BE2C (cell line): ENCODE results near the gene HUNK.

Source experiments
- DNase-seq: peaks from one replicate; pipeline ENCODE4 v3.0.0-alpha.2; 2020
- H3K27me3 ChIP-seq: fragments of 250-450 bp; sonication (Bioruptor Pico); 2 replicates; pipeline ENCODE4 v1.5.1; 2020; ENCODE audit warnings: mild to moderate bottlenecking
- H3K36me3 ChIP-seq: fragments of 250-450 bp; sonication (Bioruptor Pico); 2 replicates; pipeline ENCODE4 v1.5.1; 2020; ENCODE audit warnings: mild to moderate bottlenecking
- H3K4me1 ChIP-seq: fragments of 250-450 bp; sonication (Bioruptor Pico); 2 replicates; pipeline ENCODE4 v1.5.1; 2020
- H3K4me3 ChIP-seq: 2 replicates; pipeline ENCODE4 v1.5.1; 2011; ENCODE audit warnings: low read depth, low read length
- H3K9me3 ChIP-seq: fragments of 250-450 bp; sonication (Bioruptor Pico); 2 replicates; pipeline ENCODE4 v1.5.1; 2020
- CTCF ChIP-seq: IDR thresholded peaks from 2 replicates; pipeline ENCODE4 v1.5.1; 2012; ENCODE audit warnings: mild to moderate bottlenecking, low read depth, low read length

Gene HUNK

GRCh38 chr21:31887391-31887841, 14.6 kb downstream of the HUNK start:
- H3K4me1 ChIP-seq = peaks cover 8% of the 10 kb centered on the region
- H3K27me3 ChIP-seq = no peaks in the 10 kb centered on the region
- DNase-seq = no peak
- no peak overlapping the region for H3K4me3 ChIP-seq
- no peaks in the 10 kb centered on the region; the same call in 1 of the 2 replicates for H3K9me3 ChIP-seq
- H3K36me3 ChIP-seq = no peaks in the 10 kb centered on the region
- TF ChIP-seq CTCF = no peak

DNA sequence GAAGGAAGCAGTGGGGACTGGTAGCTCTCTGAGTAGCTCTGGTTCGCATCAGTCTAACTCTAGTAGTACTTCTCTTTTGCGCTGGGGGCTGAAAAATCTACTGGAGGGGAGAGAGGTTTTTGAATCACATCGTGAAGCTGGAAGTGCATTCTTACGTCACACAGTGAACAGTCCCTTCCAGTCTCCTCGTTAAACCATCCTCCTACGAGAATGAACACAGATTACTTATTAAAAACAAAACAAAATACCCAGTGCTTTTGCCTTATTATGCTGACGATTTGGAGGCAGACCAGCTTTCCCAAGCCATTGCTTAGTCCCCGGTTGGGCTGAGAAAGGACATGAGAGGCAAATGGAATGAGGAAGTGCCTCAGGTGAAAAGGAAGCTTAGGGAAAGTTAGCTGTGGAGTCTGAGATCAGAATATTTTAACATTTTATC, 16.1 kb downstream of the HUNK start:
- no peak for TF ChIP-seq CTCF

DNA sequence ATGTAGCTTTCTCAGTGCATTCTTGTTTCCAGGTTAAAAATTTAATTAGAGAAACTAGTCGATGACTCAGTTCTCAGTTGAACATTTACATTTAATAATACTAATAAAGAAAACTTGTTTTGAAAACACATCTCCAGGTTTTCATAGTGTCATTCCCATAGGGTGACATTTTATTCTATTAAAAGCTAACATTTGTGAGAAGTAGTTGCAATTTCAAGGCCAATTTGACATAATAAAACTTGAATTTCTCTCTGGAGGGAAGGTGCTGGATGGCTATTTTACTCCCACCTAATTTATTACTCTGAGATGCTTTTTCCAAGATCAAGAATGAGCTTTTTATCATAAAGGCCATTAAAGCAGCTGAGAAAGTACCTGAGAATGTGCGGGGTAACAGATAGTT, 16.6 kb downstream of the HUNK start:
- no peak for DNase-seq
- no peaks in the 10 kb centered on the region for H3K36me3 ChIP-seq
- TF ChIP-seq CTCF = no peak

More for the DNA sequence above, 16.1 kb downstream of the HUNK start:
- Histone ChIP-seq H3K4me3 (no peak overlapping the region), H3K9me3 (no peaks in the 10 kb centered on the region), H3K36me3 (no peaks in the 10 kb centered on the region), H3K27me3 (no peaks in the 10 kb centered on the region), H3K4me1 (peaks cover 8% of the 10 kb centered on the region)
- no peak for DNase-seq

GRCh38 chr21:31892686-31893085, 19.9 kb downstream of the HUNK start:
- Histone ChIP-seq H3K27me3 (no peaks in the 10 kb centered on the region), H3K4me3 (no peak overlapping the region), H3K4me1 (peaks cover 8% of the 10 kb centered on the region), H3K36me3 (no peaks in the 10 kb centered on the region), H3K9me3 (no peaks in the 10 kb centered on the region)
- no peak for DNase-seq
- no peak for TF ChIP-seq CTCF

More for the DNA sequence above, 16.6 kb downstream of the HUNK start:
- peaks cover 8% of the 10 kb centered on the region for H3K4me1 ChIP-seq
- H3K27me3 ChIP-seq = no peaks in the 10 kb centered on the region
- H3K9me3 ChIP-seq = no peaks in the 10 kb centered on the region
- H3K4me3 ChIP-seq = no peak overlapping the region

- no peak for DNase-seq
Measured at GRCh38 chr21:31893851-31894415, 21.1 kb downstream of the HUNK start.

More at GRCh38 chr21:31893851-31894415, 21.1 kb downstream of the HUNK start:
- H3K36me3 ChIP-seq = no peaks in the 10 kb centered on the region
- H3K9me3 ChIP-seq = no peaks in the 10 kb centered on the region
- H3K27me3 ChIP-seq = no peaks in the 10 kb centered on the region
- peaks cover 9% of the 10 kb centered on the region for H3K4me1 ChIP-seq
- no peak overlapping the region for H3K4me3 ChIP-seq
- TF ChIP-seq CTCF = no peak
